CD14-positive monocyte (primary cell): ENCODE data around the gene VN1R5. TPM values are rescaled to one million over a fixed set of nuclear protein-coding genes. Genes with fewer than 3 reads are reported as not detected.

Experiments
- DNase-seq, 3 donors: peaks; one replicate each; pipeline ENCODE4 v3.0.0-alpha.2; 2011 to 2022
- H2AFZ ChIP-seq: 2 replicates; pipeline ENCODE4 v1.6.0; 2012; ENCODE audit warnings: mild to moderate bottlenecking, low read depth, low read length, inconsistent platforms; ENCODE audit not compliant: insufficient read depth, poor library complexity, severe bottlenecking
- H3K27ac ChIP-seq, 2 donors: 1 replicate in 1 of 2; 2 replicates in 1 of 2; pipeline ENCODE4 v1.5.1; 2012 to 2013; ENCODE audit warnings: low read length in 2 of 2, control low read depth in 1 of 2, inconsistent platforms in 1 of 2, low read depth in 1 of 2, mild to moderate bottlenecking in 1 of 2
- H3K27me3 ChIP-seq, 2 donors: one replicate each; pipeline versions ENCODE4 v1.6.0 to v1.6.1; 2011 to 2013; ENCODE audit warnings: low read length in 2 of 2; ENCODE audit not compliant: control insufficient read depth in 2 of 2, insufficient read depth in 2 of 2
- H3K36me3 ChIP-seq, 2 donors: replicated peaks in 1 of 2; 1 replicate in 1 of 2; 2 replicates in 1 of 2; pipeline versions ENCODE4 v1.5.1 to v1.6.1; 2012 to 2013; ENCODE audit warnings: low read length in 2 of 2, control low read depth in 1 of 2, inconsistent platforms in 1 of 2, mild to moderate bottlenecking in 1 of 2; ENCODE audit not compliant: insufficient read depth in 2 of 2, control insufficient read depth in 1 of 2
- H3K4me1 ChIP-seq, 2 donors: 1 replicate in 1 of 2; 2 replicates in 1 of 2; pipeline versions ENCODE4 v1.5.1 to v1.6.1; 2012 to 2013; ENCODE audit warnings: low read length in 2 of 2, control low read depth in 1 of 2, inconsistent platforms in 1 of 2, mild to moderate bottlenecking in 1 of 2, moderate library complexity in 1 of 2; ENCODE audit not compliant: insufficient read depth in 2 of 2, control insufficient read depth in 1 of 2
- H3K4me2 ChIP-seq: replicated peaks from 2 replicates; pipeline ENCODE3; 2012; ENCODE audit warnings: low read length, moderate library complexity, mild to moderate bottlenecking; ENCODE audit not compliant: poor library complexity, severe bottlenecking; ENCODE audit errors: extremely low read depth
- H3K4me3 ChIP-seq, 3 experiments: fragments of 200-600 bp in 1 of 3; sonication (generic) in 1 of 3; replicated peaks in 1 of 3; 1 replicate in 2 of 3; 2 replicates in 1 of 3; pipeline ENCODE4 v1.5.1; 2011 to 2013; ENCODE audit warnings: low read length in 3 of 3, mild to moderate bottlenecking in 3 of 3, control low read depth in 2 of 3, low read depth in 2 of 3, inconsistent platforms in 1 of 3, moderate library complexity in 1 of 3
- H3K79me2 ChIP-seq: 2 replicates; pipeline ENCODE4 v1.6.0; 2012; ENCODE audit warnings: mild to moderate bottlenecking, control low read depth, inconsistent platforms, low read length, moderate library complexity; ENCODE audit not compliant: insufficient read depth
- H3K9ac ChIP-seq: 2 replicates; pipeline ENCODE4 v1.6.0; 2017; ENCODE audit warnings: low read length, mild to moderate bottlenecking; ENCODE audit not compliant: insufficient read depth, poor library complexity, severe bottlenecking
- H3K9me3 ChIP-seq, 2 donors: replicated peaks in 1 of 2; 1 replicate in 1 of 2; 2 replicates in 1 of 2; pipeline versions ENCODE4 v1.5.1 to v1.6.1; 2012 to 2013; ENCODE audit warnings: low read length in 2 of 2, control low read depth in 1 of 2; ENCODE audit not compliant: control insufficient read depth in 1 of 2, insufficient read depth in 1 of 2
- H4K20me1 ChIP-seq: 2 replicates; pipeline ENCODE4 v1.6.0; 2012; ENCODE audit warnings: mild to moderate bottlenecking, low read length, control low read depth, moderate library complexity; ENCODE audit not compliant: insufficient read depth
- H3K27ac Mint-ChIP-seq, 7 donors: one replicate each; pipeline ENCODE4 v1.8.0; 2020; ENCODE audit warnings: mild to moderate bottlenecking in 7 of 7, mixed read lengths in 7 of 7, moderate library complexity in 6 of 7, inconsistent platforms in 2 of 7
- H3K27me3 Mint-ChIP-seq, 3 donors: one replicate each; pipeline ENCODE4 v1.8.0; 2021 to 2022; ENCODE audit warnings: low read depth in 3 of 3, mild to moderate bottlenecking in 3 of 3, mixed read lengths in 3 of 3, moderate library complexity in 3 of 3, inconsistent platforms in 1 of 3
- H3K36me3 Mint-ChIP-seq, 2 donors: one replicate each; pipeline ENCODE4 v1.8.0; 2020; ENCODE audit warnings: mixed read lengths in 2 of 2, inconsistent platforms in 1 of 2, mild to moderate bottlenecking in 1 of 2
- H3K4me1 Mint-ChIP-seq: one replicate; pipeline ENCODE4 v1.8.0; 2020; ENCODE audit warnings: mild to moderate bottlenecking, mixed read lengths
- H3K4me3 Mint-ChIP-seq, 2 donors: one replicate each; pipeline ENCODE4 v1.8.0; 2020; ENCODE audit warnings: mild to moderate bottlenecking in 2 of 2, mixed read lengths in 2 of 2, moderate library complexity in 1 of 2
- H3K9me3 Mint-ChIP-seq, 7 donors: one replicate each; pipeline ENCODE4 v1.8.0; 2020 to 2022; ENCODE audit warnings: mixed read lengths in 7 of 7, mild to moderate bottlenecking in 6 of 7, moderate library complexity in 6 of 7, inconsistent platforms in 2 of 7
- WGBS: methylation state at CpG from one replicate; pipeline ENCODE4 v1.1.5; 2013; ENCODE audit warnings: missing lambda C conversion rate; ENCODE audit not compliant: insufficient coverage; 5-methylcytosine and 5-hydroxymethylcytosine counted together
- intact Hi-C, 2 donors: fragments of 100-400 bp; cut with micrococcal nuclease; formaldehyde crosslinking; loops; one replicate each; pipeline versions ENCODE4 v1.15.0 to v1.15.1; 2023
- polyA plus RNA-seq, 3 donors: library from polyadenylated mRNA; depleted of rRNA in 1 of 3; unstranded in 2 of 3; stranded (reverse) in 1 of 3; fragments of 300-500 nt in 2 of 3; fragments of >200 nt in 1 of 3; fragmentation: Illumina TruSeq in 2 of 3; gene quantifications; 1 replicate in 2 of 3; 2 replicates in 1 of 3; pipeline ENCODE4 v1.2.3, GENCODE V29; 2012 to 2021
- TF ChIP-seq, protein P1 (sequence below): fragments of 200-600 bp; IDR thresholded peaks from one replicate; pipeline ENCODE4 v1.8.0; 2022; ENCODE audit warnings: antibody characterized with exemption, mild to moderate bottlenecking

Gene VN1R5
- polyA plus RNA-seq, 3 donors, result not detected

GRCh38 chr1:247247568-247247967 lies 8.3 kb upstream of the VN1R5 start:
- Histone ChIP-seq H3K4me1 (no peaks in the 10 kb centered on the region), H3K4me2 (no peak overlapping the region), H3K27ac (no peak overlapping the region), H2AFZ (no peak overlapping the region), H4K20me1 (no peaks in the 10 kb centered on the region), H3K9ac (no peak overlapping the region), H3K4me3 (no peak overlapping the region), H3K9me3 (peaks cover 9 to 14% of the 10 kb centered on the region in 2 donors), H3K27me3 (no peaks in the 10 kb centered on the region), H3K79me2 (no peaks in the 10 kb centered on the region), H3K36me3 (no peaks in the 10 kb centered on the region)
- Mint-ChIP-seq H3K4me1 (no peaks in the 10 kb centered on the region), H3K4me3 (no peak overlapping the region), H3K27ac (no peak overlapping the region), H3K27me3 (peaks cover 0 to 2% (median 0%) of the 10 kb centered on the region in 3 donors), H3K9me3 (peaks cover 21 to 50% (median 31%) of the 10 kb centered on the region in 7 donors), H3K36me3 (no peaks in the 10 kb centered on the region)
- DNase-seq, result no peak
- WGBS, result no CpG with 5 or more reads among the region's 1 CpG
- TF ChIP-seq, protein P1, sequence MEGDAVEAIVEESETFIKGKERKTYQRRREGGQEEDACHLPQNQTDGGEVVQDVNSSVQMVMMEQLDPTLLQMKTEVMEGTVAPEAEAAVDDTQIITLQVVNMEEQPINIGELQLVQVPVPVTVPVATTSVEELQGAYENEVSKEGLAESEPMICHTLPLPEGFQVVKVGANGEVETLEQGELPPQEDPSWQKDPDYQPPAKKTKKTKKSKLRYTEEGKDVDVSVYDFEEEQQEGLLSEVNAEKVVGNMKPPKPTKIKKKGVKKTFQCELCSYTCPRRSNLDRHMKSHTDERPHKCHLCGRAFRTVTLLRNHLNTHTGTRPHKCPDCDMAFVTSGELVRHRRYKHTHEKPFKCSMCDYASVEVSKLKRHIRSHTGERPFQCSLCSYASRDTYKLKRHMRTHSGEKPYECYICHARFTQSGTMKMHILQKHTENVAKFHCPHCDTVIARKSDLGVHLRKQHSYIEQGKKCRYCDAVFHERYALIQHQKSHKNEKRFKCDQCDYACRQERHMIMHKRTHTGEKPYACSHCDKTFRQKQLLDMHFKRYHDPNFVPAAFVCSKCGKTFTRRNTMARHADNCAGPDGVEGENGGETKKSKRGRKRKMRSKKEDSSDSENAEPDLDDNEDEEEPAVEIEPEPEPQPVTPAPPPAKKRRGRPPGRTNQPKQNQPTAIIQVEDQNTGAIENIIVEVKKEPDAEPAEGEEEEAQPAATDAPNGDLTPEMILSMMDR, result no peak
- intact Hi-C loops, result no loop called here

DNA sequence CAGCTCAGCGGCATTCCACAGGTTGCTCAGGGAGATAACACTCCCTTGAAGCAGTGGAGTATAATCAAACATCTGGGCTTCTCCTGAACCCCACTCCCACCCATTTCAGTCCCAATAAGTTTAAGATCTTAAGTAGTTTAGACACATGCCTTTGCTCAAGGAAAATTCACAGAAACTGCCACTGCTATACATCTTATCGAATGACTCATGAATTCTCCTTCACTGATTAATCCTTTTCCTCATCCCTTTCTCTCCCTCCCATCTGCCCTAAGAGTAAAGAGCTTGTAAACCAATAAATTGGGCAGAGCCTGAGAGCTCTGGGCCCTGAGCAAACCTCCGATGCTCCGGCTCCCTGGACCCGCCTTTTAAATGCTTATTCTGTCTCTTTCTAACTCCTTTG lies 10.2 kb downstream of the VN1R5 start:
- no peak overlapping the region for H3K4me3 Mint-ChIP-seq
- no peak overlapping the region for H3K27ac Mint-ChIP-seq
- no peaks in the 10 kb centered on the region for H3K4me1 Mint-ChIP-seq
- H3K27me3 ChIP-seq, result no peaks in the 10 kb centered on the region
- peaks cover 9 to 25% of the 10 kb centered on the region in 2 donors for H3K9me3 ChIP-seq
- intact Hi-C loops, result no loop called here
- H3K9me3 Mint-ChIP-seq, result peaks cover 21 to 47% (median 23%) of the 10 kb centered on the region in 7 donors
- H3K27ac ChIP-seq, result no peak overlapping the region
- 83% methylated on average over 3 of the region's 5 CpGs for WGBS
- H3K27me3 Mint-ChIP-seq, result peaks cover 0 to 3% (median 2%) of the 10 kb centered on the region in 3 donors
- no peaks in the 10 kb centered on the region for H3K4me1 ChIP-seq
- H4K20me1 ChIP-seq, result no peaks in the 10 kb centered on the region
- DNase-seq, result no peak
- H3K9ac ChIP-seq, result no peak overlapping the region
- H3K79me2 ChIP-seq, result no peaks in the 10 kb centered on the region
- TF ChIP-seq, protein P1, result no peak
- no peak overlapping the region for H3K4me3 ChIP-seq
- no peaks in the 10 kb centered on the region for H3K36me3 Mint-ChIP-seq
- H2AFZ ChIP-seq, result no peak overlapping the region
- no peaks in the 10 kb centered on the region for H3K36me3 ChIP-seq
- H3K4me2 ChIP-seq, result no peak overlapping the region
